Measurements from ENCODE around the gene FTL.

FTL gene

DNA sequence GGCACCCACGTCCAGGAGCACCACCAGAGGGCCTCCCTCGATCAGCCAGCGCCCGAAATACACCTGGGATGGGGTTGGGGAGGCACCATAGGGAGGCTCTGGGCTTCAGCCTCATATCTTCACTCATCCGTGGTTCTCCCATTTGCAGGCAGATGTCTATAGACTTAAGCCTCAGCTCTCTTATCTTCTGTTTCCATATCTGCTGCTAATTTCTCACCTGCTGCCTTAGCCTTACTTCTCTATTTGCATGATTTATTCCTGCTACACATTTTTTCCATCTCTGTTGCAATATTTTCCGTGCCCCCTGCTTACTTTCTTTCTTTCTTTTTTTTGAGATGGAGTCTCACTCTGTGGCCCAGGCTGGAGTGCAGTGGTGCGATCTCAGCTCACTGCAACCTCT lies 22.2 kb downstream of the FTL start:
- no peak for FAIRE-seq
- TF ChIP-seq TAF1 (IDR thresholded peaks at IDR 0.05; ENCODE audit: low read depth, low read length) (no peak), PAX5 (IDR thresholded peaks at IDR 0.05; ENCODE audit: insufficient read depth, low read length, severe bottlenecking) (no peak), POLR2A (IDR thresholded peaks at IDR 0.05; ENCODE audit: low read depth, low read length) (no peak), POU2F2 (IDR thresholded peaks at IDR 0.05; ENCODE audit: low read depth, low read length) (no peak), SPI1 (IDR thresholded peaks at IDR 0.05; ENCODE audit: low read depth, low read length) (no peak), POLR2AphosphoS5 (IDR thresholded peaks at IDR 0.05; ENCODE audit: low read depth, low read length) (no peak)
- DNase-seq (ENCODE audit: insufficient read length, low spot score) = no peak

DNA sequence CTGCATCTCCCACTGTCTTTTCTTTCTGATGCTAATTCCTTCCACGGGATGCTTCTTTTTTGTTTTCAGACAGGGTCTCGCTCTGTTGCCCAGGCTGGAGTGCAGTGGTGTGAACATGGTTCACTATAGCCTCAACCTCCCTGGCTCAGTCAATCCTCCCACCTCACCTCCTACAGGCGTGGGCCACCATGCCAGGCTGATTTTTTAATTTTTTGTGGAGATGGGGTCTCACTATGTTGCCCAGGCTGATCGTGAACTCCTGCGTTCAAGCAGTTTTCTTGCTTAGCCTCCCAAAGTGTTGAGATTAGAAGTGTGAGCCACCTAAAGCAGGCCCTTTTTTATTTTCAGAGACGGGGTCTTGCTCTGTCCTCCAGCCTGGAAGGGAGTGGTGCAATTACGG lies 23.2 kb downstream of the FTL start:
- TF ChIP-seq PAX5 (IDR thresholded peaks at IDR 0.05; ENCODE audit: insufficient read depth, low read length, severe bottlenecking) (no peak), POU2F2 (IDR thresholded peaks at IDR 0.05; ENCODE audit: low read depth, low read length) (no peak), SPI1 (IDR thresholded peaks at IDR 0.05; ENCODE audit: low read depth, low read length) (no peak), TAF1 (IDR thresholded peaks at IDR 0.05; ENCODE audit: low read depth, low read length) (no peak), POLR2A (IDR thresholded peaks at IDR 0.05; ENCODE audit: low read depth, low read length) (no peak), POLR2AphosphoS5 (IDR thresholded peaks at IDR 0.05; ENCODE audit: low read depth, low read length) (no peak)
- FAIRE-seq = no peak

DNA sequence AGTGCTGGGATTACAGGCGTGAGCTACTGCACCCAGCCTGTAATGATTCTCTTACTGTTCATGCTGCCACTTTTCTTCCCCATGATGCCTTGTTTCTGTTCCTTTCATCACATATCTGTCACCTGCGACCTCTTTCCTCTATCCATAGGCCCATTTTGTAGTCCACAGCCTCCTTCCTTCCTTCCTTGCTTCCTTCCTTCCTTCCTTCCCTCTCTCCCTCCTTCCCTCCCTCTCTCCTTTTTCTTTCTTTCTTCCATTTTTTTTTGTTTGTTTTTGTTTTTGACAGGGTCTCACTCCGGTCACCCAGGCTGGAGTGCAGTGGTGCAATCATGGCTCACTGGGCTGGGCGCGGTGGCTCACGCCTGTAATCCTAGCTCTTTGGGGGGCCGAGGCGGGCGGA lies 23.8 kb downstream of the FTL start:
- TF ChIP-seq TAF1 (IDR thresholded peaks at IDR 0.05; ENCODE audit: low read depth, low read length) (no peak), SPI1 (IDR thresholded peaks at IDR 0.05; ENCODE audit: low read depth, low read length) (no peak), POLR2AphosphoS5 (IDR thresholded peaks at IDR 0.05; ENCODE audit: low read depth, low read length) (no peak), POU2F2 (IDR thresholded peaks at IDR 0.05; ENCODE audit: low read depth, low read length) (no peak), POLR2A (IDR thresholded peaks at IDR 0.05; ENCODE audit: low read depth, low read length) (no peak), PAX5 (IDR thresholded peaks at IDR 0.05; ENCODE audit: insufficient read depth, low read length, severe bottlenecking) (no peak)
- FAIRE-seq = no peak
- no peak for DNase-seq (ENCODE audit: insufficient read length, low spot score)

More for the DNA sequence above, 23.2 kb downstream of the FTL start:
- DNase-seq (ENCODE audit: insufficient read length, low spot score) = no peak

DNA sequence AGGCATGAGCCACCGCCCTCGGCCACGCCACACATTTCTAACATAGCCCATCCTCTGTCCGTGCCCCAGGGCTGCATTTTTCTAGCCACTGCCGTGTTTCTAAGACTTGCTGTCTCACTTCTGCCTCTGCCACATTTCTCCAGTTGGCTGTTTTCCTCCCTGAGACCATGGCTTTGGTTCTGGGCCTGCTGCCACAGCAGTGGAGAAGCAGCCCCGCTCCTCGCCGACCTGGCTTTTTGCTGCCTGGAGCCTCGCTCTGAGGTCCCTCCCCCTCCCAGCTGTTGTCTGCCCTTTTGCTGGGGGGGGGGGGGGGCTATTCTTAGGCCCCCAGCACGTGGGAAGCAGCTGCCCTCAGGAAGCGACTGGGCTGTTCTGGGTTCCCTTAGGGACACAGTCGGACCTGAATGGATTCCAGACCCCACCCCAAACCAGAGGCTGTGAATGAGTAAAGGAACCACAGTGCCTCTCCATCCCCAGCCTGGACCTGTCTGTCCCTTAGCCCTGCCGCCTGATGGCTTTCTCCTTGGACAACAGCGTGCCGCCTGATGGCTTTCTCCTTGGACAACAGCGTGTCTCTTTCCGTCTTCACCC lies 24.7 kb downstream of the FTL start:
- TF ChIP-seq POU2F2 (IDR thresholded peaks at IDR 0.05; ENCODE audit: low read depth, low read length) (no peak), POLR2AphosphoS5 (IDR thresholded peaks at IDR 0.05; ENCODE audit: low read depth, low read length) (no peak), TAF1 (IDR thresholded peaks at IDR 0.05; ENCODE audit: low read depth, low read length) (no peak)
- DNase-seq (ENCODE audit: insufficient read length, low spot score) = no peak
- no peak for FAIRE-seq

DNA sequence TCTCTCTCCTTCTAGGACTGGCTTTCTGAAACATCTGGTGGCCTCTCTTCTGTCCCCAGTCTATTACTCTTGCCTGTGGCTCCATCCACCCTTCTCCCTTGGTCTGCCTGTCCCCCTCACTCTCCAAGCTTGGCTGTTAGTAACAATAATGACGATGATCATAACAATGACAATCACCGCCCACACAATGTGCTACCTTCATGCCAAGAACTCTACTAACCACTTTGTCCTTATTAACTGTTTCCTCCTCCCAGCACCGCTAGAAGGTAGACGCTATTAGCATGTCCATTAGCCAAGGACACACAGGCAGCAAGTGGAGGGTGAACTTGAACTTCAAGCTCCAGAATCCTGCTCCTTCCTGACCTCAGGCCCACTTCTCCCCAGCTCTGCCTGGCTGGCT lies 25.3 kb downstream of the FTL start:
- FAIRE-seq (no peak), DNase-seq (ENCODE audit: insufficient read length, low spot score) (no peak)
- no peak for TF ChIP-seq PAX5 (IDR thresholded peaks at IDR 0.05; ENCODE audit: insufficient read depth, low read length, severe bottlenecking)
- TF ChIP-seq POLR2A (IDR thresholded peaks at IDR 0.05; ENCODE audit: low read depth, low read length) = no peak
- TF ChIP-seq SPI1 (IDR thresholded peaks at IDR 0.05; ENCODE audit: low read depth, low read length) = no peak
- no peak for TF ChIP-seq POLR2AphosphoS5 (IDR thresholded peaks at IDR 0.05; ENCODE audit: low read depth, low read length)
- no peak for TF ChIP-seq TAF1 (IDR thresholded peaks at IDR 0.05; ENCODE audit: low read depth, low read length)
- no peak for TF ChIP-seq POU2F2 (IDR thresholded peaks at IDR 0.05; ENCODE audit: low read depth, low read length)

DNA sequence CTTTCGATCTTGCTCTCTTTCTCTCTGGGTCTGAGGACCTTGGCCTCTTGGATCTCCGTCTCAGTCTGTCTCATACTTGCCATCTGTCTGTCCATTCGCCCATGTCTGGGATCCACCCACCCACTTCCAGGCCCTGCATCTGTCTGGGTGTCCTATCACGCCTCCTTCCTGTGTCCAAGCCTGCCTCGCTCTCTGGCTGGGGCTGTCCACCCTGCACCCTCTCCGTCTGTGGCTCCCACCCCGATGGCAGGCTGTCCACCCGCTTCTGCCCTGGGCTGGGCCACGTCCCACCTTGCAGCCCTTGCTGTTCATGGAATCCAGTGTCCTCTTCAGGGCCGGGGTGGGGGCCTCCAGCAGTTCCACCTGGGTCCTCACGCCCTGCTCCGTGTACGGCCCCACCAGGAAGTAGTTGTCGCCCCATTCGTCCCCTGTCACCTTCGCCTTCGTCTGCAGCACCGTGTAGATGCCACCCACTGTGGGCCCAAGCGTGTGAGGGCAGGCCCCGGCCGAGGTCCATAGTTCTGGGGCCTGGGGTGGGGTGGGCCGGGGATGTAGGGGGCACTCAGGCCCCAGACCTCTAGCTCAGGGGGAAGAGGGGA lies 26.0 kb downstream of the FTL start:
- no peak for FAIRE-seq
- no peak for DNase-seq (ENCODE audit: insufficient read length, low spot score)
- TF ChIP-seq PAX5 (IDR thresholded peaks at IDR 0.05; ENCODE audit: insufficient read depth, low read length, severe bottlenecking) (no peak), POU2F2 (IDR thresholded peaks at IDR 0.05; ENCODE audit: low read depth, low read length) (no peak), POLR2A (IDR thresholded peaks at IDR 0.05; ENCODE audit: low read depth, low read length) (no peak), TAF1 (IDR thresholded peaks at IDR 0.05; ENCODE audit: low read depth, low read length) (no peak)

DNA sequence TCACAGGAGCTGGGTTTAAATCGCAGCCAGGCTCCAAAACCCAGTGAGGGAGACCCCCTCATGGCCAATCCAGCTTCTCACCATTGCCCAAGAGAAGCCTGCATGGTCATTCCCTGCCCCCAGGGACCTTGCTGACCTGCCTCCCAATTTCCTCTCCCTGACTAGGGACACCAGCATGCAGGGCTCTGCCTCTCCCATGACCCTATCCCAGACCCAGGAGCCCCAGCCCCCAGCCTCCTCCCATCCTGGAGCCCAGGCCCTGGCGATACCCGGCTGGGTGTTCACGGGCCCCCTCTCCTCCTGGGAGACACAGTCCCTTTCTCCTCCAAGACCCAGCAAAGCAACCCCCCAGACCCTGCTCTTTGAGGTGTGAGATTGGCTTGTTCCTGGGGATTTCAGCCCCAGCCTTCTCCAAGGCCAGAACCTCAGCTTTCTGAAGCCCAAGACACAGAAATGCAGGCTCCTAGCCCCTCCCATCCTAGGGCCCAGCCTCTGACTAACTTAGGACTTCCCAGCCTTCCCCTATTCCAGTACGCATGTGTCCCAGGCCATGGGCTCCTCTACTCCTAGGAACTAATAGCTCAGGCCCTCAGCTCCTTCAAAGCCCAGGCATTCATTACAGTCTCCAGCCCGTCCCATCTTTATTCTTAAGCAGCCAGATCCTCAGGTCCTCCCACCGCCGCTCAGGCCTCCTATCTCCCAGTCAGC lies 26.9 kb downstream of the FTL start:
- TF ChIP-seq PAX5 (IDR thresholded peaks at IDR 0.05; ENCODE audit: insufficient read depth, low read length, severe bottlenecking) (no peak), POLR2A (IDR thresholded peaks at IDR 0.05; ENCODE audit: low read depth, low read length) (no peak), SPI1 (IDR thresholded peaks at IDR 0.05; ENCODE audit: low read depth, low read length) (0 out of 2 replicates have a peak, but pooled peaks have one; percentile 2), POLR2AphosphoS5 (IDR thresholded peaks at IDR 0.05; ENCODE audit: low read depth, low read length) (no peak), POU2F2 (IDR thresholded peaks at IDR 0.05; ENCODE audit: low read depth, low read length) (no peak)
- DNase-seq (ENCODE audit: insufficient read length, low spot score) (peak; percentile 47), FAIRE-seq (no peak)

DNA sequence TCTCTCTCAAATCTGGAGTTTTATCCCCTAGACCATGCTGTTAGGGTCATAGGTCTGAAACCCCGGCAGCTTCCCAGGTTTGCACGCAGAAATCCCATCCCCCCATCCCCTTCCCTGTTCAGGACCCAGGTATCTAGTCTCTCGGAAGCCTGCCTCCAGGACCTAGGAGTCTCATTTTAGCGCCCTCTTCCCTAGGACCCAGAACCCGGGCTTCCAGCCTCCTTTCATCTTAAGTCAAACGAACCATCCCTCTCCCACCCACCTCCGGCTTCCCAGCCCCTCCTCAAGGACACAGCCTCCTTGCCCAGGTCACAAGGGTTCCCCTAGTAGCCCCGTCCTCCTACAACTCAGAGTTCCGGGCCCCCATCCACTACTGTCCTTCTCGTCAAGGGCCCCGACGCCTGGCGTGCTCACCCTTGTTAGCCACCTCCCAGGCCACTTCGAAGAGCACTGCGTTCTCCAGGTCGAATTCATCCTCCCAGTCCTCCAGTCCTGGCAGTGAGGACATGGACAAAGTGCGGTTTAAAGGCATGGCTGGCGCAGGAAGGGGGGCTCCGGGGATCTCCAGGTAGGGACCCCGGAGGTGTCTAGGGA lies 27.6 kb downstream of the FTL start:
- FAIRE-seq (no peak), DNase-seq (ENCODE audit: insufficient read length, low spot score) (no peak)
- TF ChIP-seq TAF1 (IDR thresholded peaks at IDR 0.05; ENCODE audit: low read depth, low read length) = no peak
- no peak for TF ChIP-seq POLR2AphosphoS5 (IDR thresholded peaks at IDR 0.05; ENCODE audit: low read depth, low read length)
- TF ChIP-seq PAX5 (IDR thresholded peaks at IDR 0.05; ENCODE audit: insufficient read depth, low read length, severe bottlenecking) = no peak
- no peak for TF ChIP-seq POU2F2 (IDR thresholded peaks at IDR 0.05; ENCODE audit: low read depth, low read length)
- no peak for TF ChIP-seq SPI1 (IDR thresholded peaks at IDR 0.05; ENCODE audit: low read depth, low read length)
- no peak for TF ChIP-seq POLR2A (IDR thresholded peaks at IDR 0.05; ENCODE audit: low read depth, low read length)
